Measurements from ENCODE around the gene SYNGR4.
A peak's percentile ranks its signal among the peaks of the same experiment; 100 is the strongest.
"Not testable (repeated sequence)": the region's sequence is repeated elsewhere in the genome, so short reads cannot be mapped to it uniquely, and the experiment has no call there.

Gene SYNGR4

GRCh38 chr19:48371771-48372170 lies 7.6 kb downstream of the SYNGR4 start:
- DNase-seq (ENCODE audit: low spot score): not testable (repeated sequence)

- no peak for DNase-seq (ENCODE audit: low spot score)
These were observed 8.7 kb downstream of the SYNGR4 start for GRCh38 chr19:48372904-48373303.

- no peak for DNase-seq (ENCODE audit: low spot score)
These were observed 9.4 kb downstream of the SYNGR4 start for GRCh38 chr19:48373567-48373966.

GRCh38 chr19:48378194-48378570 lies 14.0 kb downstream of the SYNGR4 start:
- no peak for DNase-seq (ENCODE audit: low spot score)

GRCh38 chr19:48379058-48379457 lies 14.9 kb downstream of the SYNGR4 start:
- DNase-seq (ENCODE audit: low spot score): no peak

GRCh38 chr19:48381178-48381950 lies 17.2 kb downstream of the SYNGR4 start:
- no peak for DNase-seq (ENCODE audit: low spot score)

GRCh38 chr19:48382286-48382685 lies 18.1 kb downstream of the SYNGR4 start:
- no peak for DNase-seq (ENCODE audit: low spot score)

GRCh38 chr19:48385461-48386087 lies 21.4 kb downstream of the SYNGR4 start:
- DNase-seq (ENCODE audit: low spot score): no peak

GRCh38 chr19:48386981-48387380 lies 22.8 kb downstream of the SYNGR4 start:
- no peak for DNase-seq (ENCODE audit: low spot score)

- peak; percentile 76 for DNase-seq (ENCODE audit: low spot score)
These were observed 26.3 kb downstream of the SYNGR4 start for GRCh38 chr19:48390188-48391099.

- DNase-seq (ENCODE audit: low spot score): peak; percentile 88
These were observed 27.2 kb downstream of the SYNGR4 start, which contains the start of gene KDELR1 for GRCh38 chr19:48391100-48392005. Gene KDELR1, minus strand, starts transcription at chr19:48391551. Its CDS starts 193 bp downstream, at chr19:48391358.

GRCh38 chr19:48392006-48392344 lies 27.8 kb downstream of the SYNGR4 start:
- DNase-seq (ENCODE audit: low spot score): not testable (repeated sequence)

GRCh38 chr19:48392860-48393558 lies 28.8 kb downstream of the SYNGR4 start:
- DNase-seq (ENCODE audit: low spot score): no peak

- no peak for DNase-seq (ENCODE audit: low spot score)
These were observed 29.6 kb downstream of the SYNGR4 start, which contains the start of gene GRIN2D for GRCh38 chr19:48393559-48394330. Gene GRIN2D, plus strand, starts transcription at chr19:48393668. Its CDS starts 4,725 bp downstream, at chr19:48398393.

- no peak for DNase-seq (ENCODE audit: low spot score)
These were observed 30.4 kb downstream of the SYNGR4 start for GRCh38 chr19:48394331-48395169.

- no peak for DNase-seq (ENCODE audit: low spot score)
These were observed 30.9 kb downstream of the SYNGR4 start for GRCh38 chr19:48395170-48395455.

- DNase-seq (ENCODE audit: low spot score): no peak
These were observed 31.3 kb downstream of the SYNGR4 start for GRCh38 chr19:48395499-48395898.

- DNase-seq (ENCODE audit: low spot score): no peak
These were observed 32.1 kb downstream of the SYNGR4 start for GRCh38 chr19:48396016-48396823.

- no peak for DNase-seq (ENCODE audit: low spot score)
These were observed 32.6 kb downstream of the SYNGR4 start for GRCh38 chr19:48396824-48397176.
